Lung (tissue), 12 donors: ENCODE measurements around the gene CDK14. TPM values are rescaled to one million over a fixed set of nuclear protein-coding genes. Genes with fewer than 3 reads are reported as not detected.

Source experiments
- ATAC-seq: fragments of 200-7000 bp; cut with Tn5 transposase; one replicate; pipeline ENCODE4 v1.9.1; 2020; ENCODE audit warnings: moderate number of reproducible peaks; ENCODE audit not compliant: insufficient read depth, low FRiP score
- DNase-seq, 3 donors: peaks; one replicate each; pipeline ENCODE4 v3.0.0-alpha.2; 2013 to 2017
- H3K27ac ChIP-seq, 2 donors: one replicate each; pipeline ENCODE4 v1.5.1; 2013; ENCODE audit warnings: mild to moderate bottlenecking in 2 of 2, moderate library complexity in 2 of 2, control low read depth in 1 of 2, inconsistent platforms in 1 of 2, low read depth in 1 of 2, low read length in 1 of 2
- H3K27me3 ChIP-seq, 3 donors: one replicate each; pipeline ENCODE4 v1.5.1; 2013; ENCODE audit warnings: low read length in 2 of 3; ENCODE audit not compliant: control insufficient read depth in 3 of 3, insufficient read depth in 3 of 3
- H3K36me3 ChIP-seq, 4 donors: one replicate each; pipeline ENCODE4 v1.5.1; 2013; ENCODE audit warnings: low read length in 4 of 4, mild to moderate bottlenecking in 1 of 4, moderate library complexity in 1 of 4; ENCODE audit not compliant: control insufficient read depth in 4 of 4, insufficient read depth in 4 of 4
- H3K4me1 ChIP-seq, 5 donors: one replicate each; pipeline ENCODE4 v1.5.1; 2013; ENCODE audit warnings: low read length in 5 of 5, mild to moderate bottlenecking in 2 of 5, moderate library complexity in 1 of 5; ENCODE audit not compliant: control insufficient read depth in 5 of 5, insufficient read depth in 5 of 5
- H3K4me3 ChIP-seq: one replicate; pipeline ENCODE4 v1.5.1; 2013; ENCODE audit warnings: mild to moderate bottlenecking, control low read depth, moderate library complexity
- H3K9ac ChIP-seq, 2 donors: one replicate each; pipeline ENCODE4 v1.5.1; 2013; ENCODE audit warnings: low read length in 2 of 2, control low read depth in 1 of 2; ENCODE audit not compliant: insufficient read depth in 1 of 2
- H3K9me3 ChIP-seq, 4 donors: one replicate each; pipeline ENCODE4 v1.5.1; 2013; ENCODE audit warnings: low read length in 3 of 4, mild to moderate bottlenecking in 1 of 4, moderate library complexity in 1 of 4; ENCODE audit not compliant: control insufficient read depth in 4 of 4, insufficient read depth in 3 of 4
- CTCF ChIP-seq: IDR thresholded peaks from 2 replicates; pipeline ENCODE4 v1.5.1; 2012; ENCODE audit warnings: mild to moderate bottlenecking; ENCODE audit errors: control extremely low read depth, extremely low read depth
- WGBS, 2 donors: extraction: QIAGEN DNeasy Blood & Tissue Kit; methylation state at CpG; one replicate each; pipeline ENCODE4 v1.1.7; 2013; 5-methylcytosine and 5-hydroxymethylcytosine counted together
- polyA plus RNA-seq, 2 donors: library from polyadenylated mRNA; stranded (reverse); fragments of 200-250 nt; gene quantifications; one replicate each; pipeline ENCODE4 v1.2.1, GENCODE V29; 2013
- total RNA-seq, 2 donors: library from RNA; depleted of rRNA in 1 of 2; stranded (reverse); fragments of >200 nt in 1 of 2; gene quantifications; one replicate each; pipeline ENCODE4 v1.2.1, GENCODE V29; 2014 to 2021
- donor health status: control.
- donor health status: control.
- donor health status: Bipolar disorder and iron deficiency.
- donor health status: healthy.
- donor health status: DM: yes; HTN: yes; CAD: no.

CDK14 gene
- total and polyA plus RNA-seq, 4 donors, result 4.3 to 117 (median 18.9) TPM

- H3K9ac ChIP-seq, result no peak overlapping the region
- peaks cover 0 to 14% (median 0%) of the 10 kb centered on the region in 5 donors for H3K4me1 ChIP-seq
- no peaks in the 10 kb centered on the region for H3K36me3 ChIP-seq
- DNase-seq, result no peak
- no peak for ATAC-seq
- H3K27ac ChIP-seq, result no peak overlapping the region
- no peak for TF ChIP-seq CTCF
- H3K9me3 ChIP-seq, result no peaks in the 10 kb centered on the region
- H3K27me3 ChIP-seq, result no peaks in the 10 kb centered on the region
- WGBS, 2 donors, result 64 to 67% methylated on average over 2 of the region's 2 CpGs
- H3K4me3 ChIP-seq, result no peak overlapping the region
Observed at GRCh38 chr7:91226411-91226810, 630.3 kb downstream of the CDK14 start.

- no peak overlapping the region for H3K4me3 ChIP-seq
- H3K9me3 ChIP-seq, result no peaks in the 10 kb centered on the region
- no peaks in the 10 kb centered on the region for H3K36me3 ChIP-seq
- no peak for ATAC-seq
- peak in 1 of 3 donors; percentile 12 for DNase-seq
- no peak overlapping the region for H3K27ac ChIP-seq
- no peaks in the 10 kb centered on the region for H3K27me3 ChIP-seq
- 77 to 86% methylated on average over 2 of the region's 2 CpGs for WGBS, 2 donors
- peaks cover 0 to 19% (median 0%) of the 10 kb centered on the region in 5 donors for H3K4me1 ChIP-seq
- no peak overlapping the region for H3K9ac ChIP-seq
- no peak for TF ChIP-seq CTCF
Observed at GRCh38 chr7:91228327-91228726, 632.2 kb downstream of the CDK14 start.

- ATAC-seq (no peak), DNase-seq (peak in 2 of 3 donors; percentile 68 to 78)
- H3K27me3 ChIP-seq, result no peaks in the 10 kb centered on the region
- H3K9me3 ChIP-seq, result no peaks in the 10 kb centered on the region
- H3K36me3 ChIP-seq, result no peaks in the 10 kb centered on the region
- H3K4me1 ChIP-seq, result peaks cover 0 to 19% (median 2%) of the 10 kb centered on the region in 5 donors
- no peak overlapping the region for H3K4me3 ChIP-seq
- no peak for TF ChIP-seq CTCF
- H3K27ac ChIP-seq, result no peak overlapping the region
- 68 to 73% methylated on average over 2 of the region's 2 CpGs for WGBS, 2 donors
- no peak overlapping the region for H3K9ac ChIP-seq
Observed at GRCh38 chr7:91228927-91229558, 632.9 kb downstream of the CDK14 start.

GRCh38 chr7:91230100-91230499, 634.0 kb downstream of the CDK14 start:
- 81 to 84% methylated on average over 2 of the region's 2 CpGs for WGBS, 2 donors
- ATAC-seq (peak; percentile 11), DNase-seq (no peak)
- Histone ChIP-seq H3K9me3 (peaks cover 0 to 1% (median 0%) of the 10 kb centered on the region in 4 donors), H3K27ac (no peak overlapping the region), H3K4me1 (peaks cover 0 to 19% (median 3%) of the 10 kb centered on the region in 5 donors), H3K9ac (no peak overlapping the region), H3K36me3 (no peaks in the 10 kb centered on the region), H3K27me3 (no peaks in the 10 kb centered on the region), H3K4me3 (no peak overlapping the region)
- no peak for TF ChIP-seq CTCF
